Mesendoderm (in vitro differentiated cells): ENCODE results near the gene KCND2.

ENCODE experiments used
- DNase-seq: peaks from one replicate; pipeline ENCODE4 v3.0.0; 2013
- H2AK5ac ChIP-seq: 2 replicates; pipeline ENCODE4 v1.6.1; 2013; ENCODE audit warnings: low read length, inconsistent platforms
- H2BK120ac ChIP-seq: 2 replicates; pipeline ENCODE4 v1.6.1; 2013; ENCODE audit warnings: low read depth, mild to moderate bottlenecking, low read length, moderate library complexity, mixed read lengths
- H2BK15ac ChIP-seq: replicated peaks from 2 replicates; pipeline ENCODE4 v1.6.1; 2013; ENCODE audit warnings: low read depth, mild to moderate bottlenecking, moderate library complexity
- H2BK5ac ChIP-seq: 2 replicates; pipeline ENCODE4 v1.6.1; 2013; ENCODE audit warnings: low read length, inconsistent platforms
- H3K18ac ChIP-seq: 2 replicates; pipeline ENCODE4 v1.6.1; 2013; ENCODE audit warnings: mild to moderate bottlenecking, low read length, mixed read lengths
- H3K23ac ChIP-seq: one replicate; pipeline ENCODE4 v1.6.1; 2013; ENCODE audit warnings: low read length
- H3K27ac ChIP-seq: 2 replicates; pipeline ENCODE4 v1.5.1; 2013; ENCODE audit warnings: low read depth, mild to moderate bottlenecking, inconsistent platforms, low read length, moderate library complexity
- H3K27me3 ChIP-seq: 2 replicates; pipeline ENCODE4 v1.6.1; 2013; ENCODE audit warnings: low read length, control low read depth, mild to moderate bottlenecking, inconsistent platforms; ENCODE audit not compliant: insufficient read depth, poor library complexity
- H3K36me3 ChIP-seq: 2 replicates; pipeline ENCODE4 v1.6.1; 2013; ENCODE audit warnings: low read length, inconsistent platforms; ENCODE audit not compliant: control insufficient read depth, insufficient read depth
- H3K4ac ChIP-seq: one replicate; pipeline ENCODE4 v1.6.1; 2013; ENCODE audit warnings: low read depth, mild to moderate bottlenecking, low read length, moderate library complexity
- H3K4me1 ChIP-seq: 2 replicates; pipeline ENCODE4 v1.6.1; 2013; ENCODE audit warnings: low read depth, low read length, inconsistent platforms; ENCODE audit not compliant: control insufficient read depth
- H3K4me2 ChIP-seq: 2 replicates; pipeline ENCODE4 v1.6.1; 2013; ENCODE audit warnings: low read length
- H3K4me3 ChIP-seq: 2 replicates; pipeline ENCODE4 v1.5.1; 2013; ENCODE audit warnings: mild to moderate bottlenecking, low read length
- H3K56ac ChIP-seq: one replicate; pipeline ENCODE4 v1.6.1; 2013; ENCODE audit warnings: low read length
- H3K79me1 ChIP-seq: 2 replicates; pipeline ENCODE4 v1.6.1; 2013; ENCODE audit warnings: low read length, inconsistent platforms
- H3K79me2 ChIP-seq: 2 replicates; pipeline ENCODE4 v1.6.1; 2013; ENCODE audit warnings: mild to moderate bottlenecking, low read length; ENCODE audit not compliant: control insufficient read depth, insufficient read depth
- H3K9ac ChIP-seq: 2 replicates; pipeline ENCODE4 v1.6.1; 2013; ENCODE audit warnings: low read length, inconsistent platforms
- H4K5ac ChIP-seq: one replicate; pipeline ENCODE4 v1.6.1; 2013; ENCODE audit warnings: low read length
- H4K8ac ChIP-seq: one replicate; pipeline ENCODE4 v1.6.1; 2013; ENCODE audit warnings: low read depth, mild to moderate bottlenecking, control low read depth, low read length, moderate library complexity
- WGBS: extraction: QIAGEN DNeasy Blood & Tissue Kit; methylation state at CpG from one replicate; pipeline ENCODE4 v1.1.7; 2013; ENCODE audit warnings: low lambda C conversion rate, missing lambda C conversion rate; ENCODE audit not compliant: insufficient coverage; ENCODE audit errors: extremely low coverage; 5-methylcytosine and 5-hydroxymethylcytosine counted together

Gene KCND2

DNA sequence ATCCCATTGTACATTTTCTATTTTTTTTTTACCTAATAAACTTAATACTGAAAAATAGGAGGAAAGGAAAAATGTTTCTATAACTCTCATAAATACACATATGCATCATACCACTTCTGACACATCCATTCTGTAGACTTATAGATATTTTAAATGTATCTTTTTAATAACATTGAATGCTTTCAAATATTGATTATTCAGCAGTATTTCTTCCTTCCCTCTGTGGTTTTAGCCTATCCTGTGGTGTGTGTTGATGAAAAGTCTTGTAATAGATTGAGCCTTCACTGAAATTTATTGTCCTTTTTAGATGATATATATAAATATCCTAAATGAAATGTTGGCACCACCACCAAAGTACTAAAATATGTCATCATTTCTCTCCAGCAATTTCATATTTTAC, 366.9 kb downstream of the KCND2 start:
- Histone ChIP-seq H3K79me1 (no peaks in the 10 kb centered on the region), H4K8ac (no peak overlapping the region), H2BK5ac (no peak overlapping the region), H2AK5ac (no peak overlapping the region), H3K9ac (no peak overlapping the region), H2BK15ac (no peak overlapping the region), H3K18ac (no peak overlapping the region), H3K4me1 (no peaks in the 10 kb centered on the region), H3K27ac (no peak overlapping the region), H3K4me3 (no peak overlapping the region), H3K27me3 (no peaks in the 10 kb centered on the region), H3K4me2 (no peak overlapping the region), H2BK120ac (no peak overlapping the region), H3K23ac (no peak overlapping the region), H3K56ac (no peak overlapping the region), H4K5ac (no peak overlapping the region), H3K4ac (no peak overlapping the region), H3K36me3 (no peaks in the 10 kb centered on the region), H3K79me2 (no peaks in the 10 kb centered on the region)
- no peak for DNase-seq

DNA sequence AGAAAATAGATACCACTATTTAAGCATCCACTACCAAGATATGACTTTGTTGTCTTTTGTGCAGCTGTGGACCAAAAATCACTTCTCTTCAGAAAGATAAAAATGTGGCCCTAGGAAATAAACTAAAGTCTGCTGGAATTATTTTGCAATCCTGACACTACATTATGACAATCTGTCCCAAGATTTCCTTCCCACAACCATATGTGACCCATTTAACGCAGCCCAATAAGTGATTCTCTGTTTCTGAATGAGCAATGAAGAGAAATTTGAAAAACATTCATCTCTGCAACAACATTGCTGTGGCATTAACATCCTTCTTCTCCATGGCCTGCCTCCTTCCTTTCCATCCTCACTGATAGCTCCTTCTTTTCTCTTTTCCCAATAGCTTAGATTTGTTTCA, 373.0 kb downstream of the KCND2 start:
- no peak overlapping the region for H3K4me2 ChIP-seq
- H3K27me3 ChIP-seq: no peaks in the 10 kb centered on the region
- no peak overlapping the region for H4K5ac ChIP-seq
- H3K23ac ChIP-seq: no peak overlapping the region
- no peak overlapping the region for H3K9ac ChIP-seq
- no peak overlapping the region for H3K18ac ChIP-seq
- H3K36me3 ChIP-seq: no peaks in the 10 kb centered on the region
- no peaks in the 10 kb centered on the region for H3K79me2 ChIP-seq
- no peak overlapping the region for H3K4me3 ChIP-seq
- H3K27ac ChIP-seq: no peak overlapping the region
- no peak overlapping the region for H2BK120ac ChIP-seq
- H2AK5ac ChIP-seq: no peak overlapping the region
- H3K79me1 ChIP-seq: no peaks in the 10 kb centered on the region
- H3K4me1 ChIP-seq: no peaks in the 10 kb centered on the region
- H4K8ac ChIP-seq: no peak overlapping the region
- H2BK5ac ChIP-seq: no peak overlapping the region
- no peak overlapping the region for H2BK15ac ChIP-seq
- no CpG with 5 or more reads among the region's 1 CpG for WGBS
- no peak for DNase-seq
- no peak overlapping the region for H3K4ac ChIP-seq
- no peak overlapping the region for H3K56ac ChIP-seq

GRCh38 chr7:120654241-120654640, 381.3 kb downstream of the KCND2 start:
- no peak overlapping the region for H2BK5ac ChIP-seq
- no peak overlapping the region for H2AK5ac ChIP-seq
- no peak overlapping the region for H3K27ac ChIP-seq
- no peak overlapping the region for H2BK15ac ChIP-seq
- no peaks in the 10 kb centered on the region for H3K36me3 ChIP-seq
- no peak overlapping the region for H3K4me3 ChIP-seq
- H4K8ac ChIP-seq: no peak overlapping the region
- H3K23ac ChIP-seq: no peak overlapping the region
- H3K4ac ChIP-seq: no peak overlapping the region
- no peak overlapping the region for H3K4me2 ChIP-seq
- H2BK120ac ChIP-seq: no peak overlapping the region
- no peaks in the 10 kb centered on the region for H3K27me3 ChIP-seq
- no peak overlapping the region for H3K18ac ChIP-seq
- no peak overlapping the region for H4K5ac ChIP-seq
- no peaks in the 10 kb centered on the region for H3K4me1 ChIP-seq
- no peak overlapping the region for H3K9ac ChIP-seq
- no peaks in the 10 kb centered on the region for H3K79me2 ChIP-seq
- H3K79me1 ChIP-seq: no peaks in the 10 kb centered on the region
- no peak overlapping the region for H3K56ac ChIP-seq
- no peak for DNase-seq

DNA sequence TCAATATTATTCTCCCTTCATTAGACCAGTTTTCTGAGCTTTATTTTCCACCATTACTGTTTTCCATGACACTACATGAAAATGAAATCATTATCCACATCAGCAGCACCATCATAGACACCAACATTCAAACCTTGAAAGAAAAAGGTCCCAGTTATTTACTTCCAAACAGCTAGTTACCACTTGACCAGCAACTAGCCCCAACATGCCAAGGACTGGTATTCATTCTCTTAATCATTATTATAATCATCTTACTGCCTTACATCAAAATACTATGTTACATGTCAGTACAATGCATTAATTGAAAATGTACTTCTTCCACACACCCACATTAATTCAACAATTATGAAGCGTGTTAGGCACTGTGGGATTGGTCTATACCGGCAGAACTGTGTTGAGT, 385.5 kb downstream of the KCND2 start:
- Histone ChIP-seq H3K4ac (no peak overlapping the region), H3K79me1 (no peaks in the 10 kb centered on the region), H3K23ac (no peak overlapping the region), H3K27me3 (no peaks in the 10 kb centered on the region), H2BK5ac (no peak overlapping the region), H2BK15ac (no peak overlapping the region), H4K5ac (no peak overlapping the region), H3K27ac (no peak overlapping the region), H3K9ac (no peak overlapping the region), H3K56ac (no peak overlapping the region), H3K4me3 (no peak overlapping the region), H4K8ac (no peak overlapping the region), H2AK5ac (no peak overlapping the region), H3K4me2 (no peak overlapping the region), H2BK120ac (no peak overlapping the region), H3K4me1 (no peaks in the 10 kb centered on the region), H3K36me3 (no peaks in the 10 kb centered on the region), H3K18ac (no peak overlapping the region), H3K79me2 (no peaks in the 10 kb centered on the region)
- no peak for DNase-seq
- WGBS: no CpG with 5 or more reads among the region's 2 CpGs

GRCh38 chr7:120662291-120662690, 389.3 kb downstream of the KCND2 start:
- Histone ChIP-seq H3K4ac (no peak overlapping the region), H3K27me3 (no peaks in the 10 kb centered on the region), H2BK5ac (no peak overlapping the region), H3K23ac (no peak overlapping the region), H3K27ac (no peak overlapping the region), H4K8ac (no peak overlapping the region), H3K18ac (no peak overlapping the region), H3K4me1 (no peaks in the 10 kb centered on the region), H2AK5ac (no peak overlapping the region), H3K4me2 (no peak overlapping the region), H3K4me3 (no peak overlapping the region), H2BK120ac (no peak overlapping the region), H3K79me2 (no peaks in the 10 kb centered on the region), H3K36me3 (no peaks in the 10 kb centered on the region), H3K79me1 (no peaks in the 10 kb centered on the region), H4K5ac (no peak overlapping the region), H3K9ac (no peak overlapping the region), H2BK15ac (no peak overlapping the region), H3K56ac (no peak overlapping the region)
- peak; percentile 44 for DNase-seq

DNA sequence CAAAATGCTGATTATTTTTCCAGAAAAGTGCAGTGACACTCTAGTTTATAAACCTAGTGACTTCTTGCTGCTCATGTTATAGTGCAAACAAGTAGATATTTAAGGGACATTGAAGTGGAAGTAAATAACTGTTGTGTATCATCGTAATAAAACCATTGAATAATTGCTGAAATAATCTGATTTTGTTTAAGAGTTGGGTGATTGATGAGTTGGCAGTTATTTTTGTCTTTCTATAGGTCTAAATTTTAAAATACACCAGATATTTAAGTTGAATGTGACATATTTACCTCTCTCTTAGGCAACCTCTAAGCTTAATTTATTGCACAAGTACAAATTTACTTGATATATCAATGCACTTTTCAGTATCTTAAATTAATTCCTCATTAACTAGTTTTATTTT, 392.1 kb downstream of the KCND2 start:
- Histone ChIP-seq H3K79me2 (no peaks in the 10 kb centered on the region), H3K36me3 (no peaks in the 10 kb centered on the region), H2BK5ac (no peak overlapping the region), H3K27ac (no peak overlapping the region), H3K4me2 (no peak overlapping the region), H3K18ac (no peak overlapping the region), H3K79me1 (no peaks in the 10 kb centered on the region), H3K27me3 (no peaks in the 10 kb centered on the region), H3K23ac (no peak overlapping the region), H3K4ac (no peak overlapping the region), H3K4me3 (no peak overlapping the region), H3K9ac (no peak overlapping the region), H2AK5ac (no peak overlapping the region), H4K5ac (no peak overlapping the region), H3K56ac (no peak overlapping the region), H4K8ac (no peak overlapping the region), H3K4me1 (no peaks in the 10 kb centered on the region), H2BK15ac (no peak overlapping the region), H2BK120ac (no peak overlapping the region)
- DNase-seq: no peak
- WGBS: 100% methylated on average over 1 of the region's 1 CpG
